ENCODE results near the gene LRRC23.
"Not testable (repeated sequence)": the region's sequence is repeated elsewhere in the genome, so short reads cannot be mapped to it uniquely, and the experiment has no call there.

The LRRC23 gene

DNA sequence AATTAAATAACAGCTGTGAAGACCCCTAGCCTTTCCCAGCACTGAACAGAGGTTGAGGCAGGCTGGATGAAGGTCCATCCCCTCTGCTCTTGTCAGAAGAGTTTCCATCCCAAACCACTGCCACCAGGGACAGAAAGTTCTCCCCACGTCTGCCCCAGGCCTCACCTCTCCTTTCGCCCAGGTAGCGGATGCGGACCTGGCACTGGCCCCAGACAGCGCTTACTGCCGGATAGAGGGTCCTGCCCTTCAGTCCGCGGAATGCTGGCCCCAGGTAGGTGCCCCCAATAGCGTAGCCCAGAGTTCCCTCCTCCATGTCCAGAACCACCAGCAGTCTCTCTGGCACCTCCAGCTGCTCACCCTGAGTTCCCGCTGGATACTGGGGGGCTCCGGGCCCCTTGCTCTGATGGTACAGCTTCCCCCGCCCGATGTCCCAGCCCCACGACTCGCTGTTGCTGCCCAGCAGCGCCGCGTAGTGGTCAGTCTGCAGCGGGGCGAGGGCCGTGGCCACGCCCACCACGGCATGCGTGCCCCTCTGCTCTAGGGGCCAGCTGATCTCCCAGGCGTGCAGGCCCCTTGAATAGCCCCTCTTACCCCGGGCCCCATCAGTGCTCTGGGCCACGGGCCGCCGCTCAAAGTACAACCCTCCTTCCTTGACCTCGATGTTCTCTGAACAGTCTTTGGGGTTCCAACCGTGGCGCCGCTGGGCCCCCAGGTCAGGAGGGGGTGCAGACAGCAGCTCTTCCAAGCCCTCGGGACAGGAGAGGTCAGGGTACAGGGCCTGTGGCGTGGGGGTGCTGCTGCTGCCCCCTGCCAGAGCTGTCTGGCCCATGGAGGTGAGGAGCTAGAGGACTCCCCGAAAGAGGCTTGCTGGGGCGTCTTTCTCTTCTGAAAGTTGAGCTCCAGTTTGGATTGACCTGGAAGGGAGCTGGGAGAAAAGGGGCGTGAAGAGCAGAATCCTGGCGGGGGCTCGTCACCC is 32.3 kb upstream of the LRRC23 start:
- DNase-seq: peak; percentile 21

DNA sequence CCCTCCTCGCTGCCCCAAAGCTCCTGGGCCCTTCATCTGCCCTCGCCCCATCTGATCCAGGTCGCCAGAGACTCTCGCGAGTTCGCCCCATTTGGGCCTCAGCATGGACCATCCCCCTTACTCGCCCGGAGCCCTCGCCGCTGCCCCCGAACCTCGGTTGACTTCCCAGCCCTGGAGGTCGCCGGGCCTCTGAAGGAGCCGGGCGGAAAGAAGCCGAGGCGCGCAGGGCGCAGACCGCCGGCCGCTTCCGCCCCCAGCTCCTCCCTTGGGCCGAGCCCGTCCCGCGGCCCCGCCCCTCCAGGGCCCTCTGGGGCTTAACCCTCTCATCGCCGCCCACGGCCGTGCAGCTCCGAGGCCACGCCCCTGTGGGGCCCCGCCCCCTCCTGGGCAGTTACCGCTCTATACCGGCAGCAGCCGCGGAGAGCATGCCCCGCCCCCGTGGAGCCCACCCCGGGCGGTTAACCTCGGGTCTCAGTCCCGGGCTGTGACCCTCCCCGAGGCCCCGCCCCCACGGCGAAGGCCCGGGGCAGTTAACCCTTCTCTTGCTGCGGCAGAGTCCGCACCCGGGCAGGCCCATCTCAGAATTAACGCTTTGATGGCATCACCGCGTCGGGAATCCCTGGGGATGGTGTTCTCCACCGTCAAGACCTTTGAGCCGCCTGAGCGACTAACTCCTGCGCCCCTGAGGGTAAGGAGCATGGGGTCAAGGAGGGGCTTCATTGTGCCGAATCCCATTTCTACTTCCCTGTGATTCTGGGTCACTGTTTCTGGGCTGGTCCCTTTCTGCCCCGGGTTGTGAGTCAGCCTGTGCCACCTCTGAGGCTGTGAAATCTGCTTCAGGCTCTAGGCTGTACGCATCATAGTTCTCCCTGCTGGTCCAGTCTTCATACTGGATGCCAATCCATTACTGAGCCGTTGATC is 31.3 kb upstream of the LRRC23 start, which contains the start of gene SPSB2:
Gene SPSB2, minus strand, starts transcription at position 210 of the 921 bp plus-strand sequence. CDS start 402 bp downstream, outside the sequence.
- peak; percentile 71 for DNase-seq

DNA sequence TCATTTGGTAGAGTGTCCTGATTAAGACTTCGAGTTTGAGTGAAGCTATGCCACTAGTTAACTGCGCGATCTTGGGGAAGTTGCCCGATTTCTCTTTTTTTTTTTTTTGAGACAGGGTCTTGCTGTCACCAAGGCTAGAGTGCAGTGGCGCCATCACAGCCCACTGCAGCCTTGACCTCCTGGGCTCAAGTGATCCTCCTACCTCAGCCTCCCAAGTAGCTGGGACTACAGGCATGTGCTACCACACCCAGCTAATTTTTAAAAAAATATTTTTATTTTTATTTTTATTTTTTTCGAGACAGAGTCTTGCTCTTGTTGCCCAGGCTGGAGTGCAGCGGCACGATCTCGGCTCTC is 30.6 kb upstream of the LRRC23 start:
- DNase-seq: not testable (repeated sequence)

DNA sequence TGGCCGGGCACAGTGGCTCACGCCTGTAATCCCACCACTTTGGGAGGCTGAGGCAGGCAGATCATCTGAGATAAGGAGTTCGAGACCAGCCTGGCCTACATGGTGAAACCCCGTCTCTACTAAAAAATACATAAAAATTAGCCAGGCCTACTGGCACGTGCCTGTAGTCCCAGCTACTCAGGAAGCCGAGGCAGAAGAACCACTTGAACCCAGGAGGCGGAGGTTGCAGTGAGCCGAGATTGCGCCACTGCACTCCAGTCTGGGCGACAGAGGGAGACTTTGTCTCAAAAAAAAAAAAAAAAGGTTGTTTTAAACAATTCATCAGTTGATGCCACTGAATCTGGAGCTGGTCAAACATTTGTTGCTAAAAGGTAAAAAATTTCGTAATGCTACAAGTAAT is 24.8 kb upstream of the LRRC23 start:
- not testable (repeated sequence) for DNase-seq

DNA sequence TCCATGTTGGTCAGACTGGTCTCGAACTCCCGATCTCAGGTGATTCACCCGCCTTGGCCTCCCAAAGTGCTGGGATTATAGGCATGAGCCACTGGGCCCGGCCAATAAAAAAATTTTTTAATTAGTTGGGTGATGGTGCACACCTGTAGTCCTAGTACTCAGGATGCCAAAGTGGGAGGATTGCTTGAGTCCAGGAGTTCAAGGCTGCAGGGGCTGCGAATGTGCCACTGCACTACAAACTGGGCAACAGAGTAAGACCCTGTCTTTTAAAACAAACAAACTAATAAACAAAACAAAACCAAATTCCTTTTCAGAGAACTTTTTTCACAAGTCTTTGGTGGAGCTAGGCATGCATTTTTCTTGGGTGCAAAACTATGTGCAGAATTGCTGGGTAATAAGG is 21.4 kb upstream of the LRRC23 start:
- no peak for DNase-seq

DNA sequence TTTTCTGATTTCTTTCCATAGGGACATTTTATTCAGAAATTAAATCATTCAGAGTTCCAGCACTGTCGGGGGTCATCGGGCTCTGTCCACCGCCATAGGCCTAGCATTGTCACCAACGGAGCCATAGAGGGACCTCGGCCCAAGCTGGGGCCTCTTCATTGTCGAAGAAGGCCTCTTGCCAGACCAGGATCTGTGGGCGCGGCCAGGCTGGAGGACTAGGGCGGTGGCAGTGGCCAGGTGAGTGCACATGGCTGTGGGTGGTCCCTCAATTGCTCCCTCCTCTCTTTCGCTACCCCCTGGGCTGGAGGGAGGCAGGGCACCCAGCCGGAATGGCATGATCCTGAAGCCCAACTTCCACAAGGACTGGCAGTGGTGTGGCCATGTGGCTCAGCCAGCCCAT is 20.9 kb upstream of the LRRC23 start:
- DNase-seq: no peak

DNA sequence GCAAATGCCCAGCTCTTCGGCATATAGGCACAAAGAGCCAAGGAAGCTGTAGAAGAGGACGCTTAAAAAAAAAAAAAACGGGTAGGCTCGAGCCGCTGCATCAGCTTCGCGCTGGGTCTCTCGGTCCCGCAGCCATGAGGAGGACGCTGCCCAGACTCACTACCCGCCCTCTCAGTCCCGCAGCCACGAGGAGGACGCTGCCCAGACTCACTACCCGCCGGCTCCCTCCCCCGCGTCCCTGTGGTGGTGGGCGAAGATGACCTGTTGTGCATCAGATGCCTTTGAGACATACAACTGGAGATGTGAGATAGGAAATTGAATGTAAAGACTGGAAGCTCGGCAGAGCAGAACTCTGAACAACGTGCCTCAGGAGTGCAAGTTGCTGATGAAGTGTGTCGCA is 20.1 kb upstream of the LRRC23 start:
- DNase-seq: no peak

DNA sequence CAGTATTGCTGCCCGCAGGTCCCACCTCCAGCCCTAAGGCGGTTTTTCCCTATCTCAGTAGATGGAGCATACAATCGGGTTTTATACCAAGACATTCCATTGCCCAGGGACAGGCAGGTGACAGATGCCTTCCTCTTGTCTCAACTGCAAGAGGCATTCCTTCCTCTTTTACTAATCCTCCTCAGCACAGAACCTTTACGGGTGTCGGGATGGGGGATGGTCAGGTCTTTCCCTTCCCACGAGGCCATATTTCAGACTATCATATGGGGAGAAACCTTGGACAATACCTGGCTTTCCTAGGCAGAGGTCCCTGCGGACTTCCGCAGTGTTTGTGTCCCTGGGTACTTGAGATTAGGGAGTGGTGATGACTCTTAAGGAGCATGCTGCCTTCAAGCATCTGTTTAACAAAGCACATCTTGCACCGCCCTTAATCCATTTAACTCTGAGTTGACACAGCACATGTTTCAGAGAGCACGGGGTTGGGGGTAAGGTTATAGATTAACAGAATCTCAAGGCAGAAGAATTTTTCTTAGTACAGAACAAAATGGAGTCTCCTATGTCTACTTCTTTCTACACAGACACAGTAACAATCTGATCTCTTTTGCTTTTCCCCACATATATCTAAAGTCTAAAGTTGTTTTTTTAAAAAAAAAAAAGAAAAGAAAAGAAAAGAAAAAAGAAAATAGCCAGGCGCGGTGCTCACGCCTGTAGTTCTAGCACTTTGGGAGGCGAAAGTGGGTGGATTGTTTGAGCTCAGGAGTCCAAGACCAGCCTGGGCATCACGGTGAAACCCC is 18.2 kb upstream of the LRRC23 start:
- not testable (repeated sequence) for DNase-seq

DNA sequence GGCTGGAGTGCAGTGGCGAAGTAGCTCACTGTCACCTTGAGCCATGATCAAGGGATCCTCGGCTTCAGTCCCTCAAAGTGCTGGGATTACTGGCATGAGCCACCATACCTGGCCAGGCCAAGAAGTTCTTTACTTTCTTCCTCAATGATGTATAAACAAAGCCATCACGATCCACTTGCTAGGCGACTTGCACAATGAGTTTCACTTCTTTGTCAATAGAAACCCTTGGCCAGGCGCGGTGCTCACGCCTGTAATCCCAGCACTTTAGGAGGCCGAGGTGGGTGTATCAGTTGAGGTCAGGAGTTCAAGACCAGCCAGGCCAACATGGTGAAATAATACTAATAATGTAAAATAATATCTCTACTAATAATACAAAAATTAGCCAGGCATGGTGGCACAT is 17.2 kb upstream of the LRRC23 start:
- DNase-seq: no peak

DNA sequence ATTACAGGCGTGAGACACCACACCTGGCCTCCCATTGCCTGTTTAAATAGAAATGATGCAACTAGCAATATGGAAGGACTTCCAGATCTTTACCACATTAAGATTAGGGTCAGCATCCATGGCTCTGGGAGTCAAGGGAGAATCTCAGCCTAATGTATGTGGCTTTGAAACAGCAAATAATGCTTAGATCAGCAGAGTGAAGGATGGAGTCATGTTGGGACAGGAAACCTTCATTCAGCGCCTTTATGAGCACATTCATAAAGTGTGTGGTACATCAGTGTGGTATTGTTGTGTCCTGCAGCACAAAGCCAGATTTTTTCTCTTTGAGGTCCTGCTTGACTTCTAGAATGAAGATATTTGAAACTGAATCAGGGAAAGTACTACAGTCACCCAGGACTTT is 16.3 kb upstream of the LRRC23 start:
- no peak for DNase-seq

DNA sequence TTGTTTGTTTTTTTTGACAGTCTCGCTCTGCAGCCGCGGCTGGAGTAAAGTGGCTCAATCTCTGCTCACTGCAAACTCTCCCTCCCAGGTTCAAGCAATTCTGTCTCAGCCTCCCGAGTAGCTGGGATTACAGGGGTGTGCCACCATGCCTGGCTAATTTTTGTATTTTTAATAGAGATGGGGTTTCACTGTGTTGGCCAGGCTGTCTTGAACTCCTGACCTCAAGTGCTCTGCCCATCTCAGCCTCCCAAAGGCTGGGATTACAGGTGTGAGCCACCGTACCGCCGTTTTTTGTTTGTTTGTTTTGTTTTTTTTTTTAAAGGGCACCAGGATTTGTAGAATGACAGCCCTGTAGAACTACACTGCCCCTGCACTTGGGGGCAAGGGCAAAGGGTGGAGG is 15.8 kb upstream of the LRRC23 start:
- DNase-seq: not testable (repeated sequence)

DNA sequence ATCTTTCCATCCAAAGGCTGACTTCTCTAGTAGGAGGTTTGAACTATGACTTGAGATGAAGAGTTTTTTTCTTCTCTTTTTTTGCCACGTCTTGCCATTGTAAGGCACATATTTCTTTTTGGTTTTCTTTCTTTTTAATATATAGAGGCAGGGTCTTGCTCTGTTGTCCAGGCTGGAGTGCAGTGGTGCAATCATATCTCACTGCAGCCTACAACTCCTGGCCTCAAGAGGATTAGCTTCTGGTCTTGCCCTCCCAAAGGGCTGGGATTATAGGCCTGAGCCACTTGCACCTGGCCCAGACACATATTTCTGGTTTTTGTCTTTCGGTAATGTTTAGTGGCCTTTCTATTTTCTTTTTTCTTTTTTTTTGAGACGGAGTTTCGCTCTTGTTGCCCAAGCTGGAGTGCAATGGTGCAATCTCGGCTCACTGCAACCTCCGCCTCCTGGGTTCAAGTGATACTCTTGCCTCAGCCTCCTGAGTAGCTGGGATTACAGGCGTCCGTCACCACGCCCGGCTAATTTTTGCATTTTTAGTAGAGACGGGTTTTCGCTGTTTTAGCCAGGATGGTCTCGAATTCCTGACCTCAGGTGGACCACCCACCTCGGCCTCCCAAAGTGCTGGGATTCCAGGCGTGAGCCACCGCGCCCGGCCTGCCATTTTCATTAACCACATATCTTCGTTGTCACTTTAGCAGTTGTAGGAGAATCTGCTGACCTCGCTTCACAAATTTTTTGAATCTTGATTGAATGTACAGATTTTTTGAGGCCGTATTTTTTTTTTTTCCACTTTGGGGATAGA is 14.6 kb upstream of the LRRC23 start:
- not testable (repeated sequence) for DNase-seq

DNA sequence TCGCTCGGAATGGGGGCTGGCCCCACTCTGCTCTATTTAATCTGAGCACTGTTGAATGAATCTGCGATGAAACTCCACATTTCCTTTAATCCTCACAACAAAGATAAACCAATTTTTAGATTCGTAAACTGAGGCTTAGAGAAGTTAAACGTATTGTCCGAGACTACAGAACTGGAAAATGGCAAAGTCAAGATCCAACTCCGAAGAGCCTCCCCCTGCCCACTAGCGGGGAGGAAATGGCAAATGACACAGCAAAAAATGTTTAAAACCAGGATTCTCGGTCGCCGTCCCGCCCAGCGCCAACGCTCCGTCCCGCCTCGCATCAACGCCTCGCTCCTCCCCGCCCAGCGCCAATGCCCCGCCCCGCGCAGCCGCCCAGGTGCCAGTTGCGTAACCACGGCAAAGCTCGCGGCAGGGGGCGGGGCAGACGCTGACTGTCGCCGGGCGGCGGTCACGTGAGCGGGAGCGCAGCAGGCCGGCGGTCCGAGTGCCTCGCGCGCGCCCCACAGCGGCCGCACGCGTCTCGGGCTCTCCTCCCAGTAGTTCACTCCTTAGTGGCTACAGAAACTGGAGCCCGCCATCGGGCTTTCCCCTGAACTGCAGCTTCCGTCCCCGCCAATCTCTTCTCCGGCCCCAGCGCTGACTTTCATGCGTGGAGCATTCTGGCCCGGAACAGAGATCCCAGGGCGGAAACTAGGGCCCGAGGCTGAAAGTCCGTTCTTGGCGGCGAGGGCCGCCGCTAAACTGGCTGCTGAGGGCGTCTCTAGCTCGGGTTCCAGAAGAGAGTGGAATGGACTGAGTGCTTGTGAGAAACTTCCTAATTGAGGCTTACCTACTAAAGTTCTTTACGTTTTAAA is 13.6 kb upstream of the LRRC23 start:
- peak; percentile 70 for DNase-seq

DNA sequence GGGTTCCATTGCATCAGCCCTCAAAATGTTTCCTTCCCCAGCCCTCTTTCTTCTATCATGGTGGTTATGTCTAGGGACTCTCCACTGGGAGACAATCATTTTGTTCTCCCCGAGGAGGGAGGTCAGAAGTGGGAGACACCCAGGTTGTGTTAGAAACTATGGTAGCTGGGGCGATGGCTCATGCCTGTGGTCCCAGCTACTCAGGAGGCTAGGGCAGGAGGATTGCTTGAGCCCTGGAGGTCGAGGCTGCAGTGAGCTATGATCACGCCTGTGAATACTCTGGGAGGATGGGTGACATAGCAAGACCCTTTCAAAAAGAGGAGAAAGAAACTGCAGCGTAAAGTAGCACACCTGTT is 13.0 kb upstream of the LRRC23 start:
- DNase-seq: no peak

DNA sequence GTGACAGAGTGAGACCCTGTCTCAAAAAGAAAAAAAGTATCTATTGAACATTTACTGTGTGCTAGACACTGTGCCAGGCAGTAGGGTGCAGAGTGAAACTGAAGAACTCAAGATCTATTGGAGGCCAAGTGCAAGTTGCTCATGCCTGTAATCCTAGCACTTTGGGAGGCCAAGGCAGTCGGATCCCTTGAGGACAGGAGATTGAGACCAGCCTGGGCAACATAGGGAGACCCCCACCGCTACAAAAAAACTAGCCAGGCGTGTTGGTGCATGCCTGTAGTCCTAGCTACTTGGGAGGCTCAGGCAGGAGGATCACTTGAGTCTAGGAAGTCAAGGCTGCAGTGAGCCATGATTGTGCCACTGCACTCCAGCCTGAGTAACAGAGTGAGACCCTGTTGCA is 11.9 kb upstream of the LRRC23 start:
- not testable (repeated sequence) for DNase-seq

DNA sequence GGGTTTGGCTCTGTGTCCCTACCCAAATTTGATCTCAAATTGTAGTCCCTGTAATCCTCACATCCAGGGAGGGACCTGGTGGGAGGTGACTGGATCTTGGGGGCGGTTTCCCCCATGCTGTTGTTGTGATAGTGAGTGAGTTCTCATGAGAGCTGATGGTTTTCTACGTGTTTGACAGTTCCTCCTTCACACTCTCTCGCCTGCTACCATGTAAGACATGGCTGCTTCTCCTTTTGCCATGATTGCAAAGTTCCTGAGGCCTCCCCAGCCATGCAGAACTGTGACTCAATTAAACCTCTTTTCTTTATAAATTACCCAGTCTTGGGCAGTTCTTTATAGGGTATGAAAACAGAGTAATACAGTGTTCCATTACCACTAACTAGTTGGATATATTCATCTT is 10.3 kb upstream of the LRRC23 start:
- DNase-seq: no peak

DNA sequence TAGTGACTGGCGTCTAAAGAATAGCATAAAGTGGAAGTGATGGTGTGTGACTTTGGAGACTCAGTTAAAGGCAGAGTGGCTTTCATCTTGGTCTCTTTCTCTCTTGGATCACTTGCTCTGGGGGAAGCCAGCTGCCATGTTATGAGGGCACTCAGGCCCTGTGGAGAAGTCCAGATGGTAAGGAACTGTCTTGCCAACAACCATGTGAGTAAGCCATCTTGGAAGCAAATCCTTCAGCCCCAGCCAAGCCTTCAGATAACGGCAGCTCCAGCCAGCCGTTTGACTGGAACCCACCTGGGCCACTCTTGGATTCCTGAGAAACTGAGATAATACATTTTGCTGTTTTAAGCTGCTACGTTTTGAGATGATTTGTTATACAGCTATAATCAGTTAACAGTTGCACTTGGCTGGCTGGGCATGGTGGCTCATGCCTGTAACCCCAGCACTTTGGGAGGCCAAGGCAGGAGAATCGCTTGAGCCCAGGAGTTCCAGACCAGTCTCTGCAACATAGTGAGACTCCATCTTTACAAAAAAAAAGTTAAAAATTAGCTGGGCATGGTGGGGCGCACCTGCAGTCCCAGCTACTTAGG is 7.7 kb upstream of the LRRC23 start:
- no peak for DNase-seq

DNA sequence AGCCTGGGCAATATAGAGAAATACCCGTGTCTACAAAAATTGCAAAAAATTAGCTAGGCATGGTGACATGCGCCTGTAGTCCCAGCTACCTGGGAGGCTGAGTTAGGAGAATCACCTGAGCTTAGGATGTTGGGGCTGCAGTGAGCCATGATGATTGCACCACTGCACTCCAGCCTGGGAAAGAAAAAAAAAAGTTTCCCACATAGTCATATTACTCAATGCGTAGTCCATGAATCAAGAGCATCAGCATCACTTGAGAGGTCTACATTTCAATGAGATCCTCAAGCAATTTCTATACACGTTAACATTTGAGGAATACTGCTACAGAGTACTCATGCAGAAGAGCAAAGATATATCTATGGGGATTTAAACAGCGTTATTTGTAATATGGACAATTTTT is 5.2 kb upstream of the LRRC23 start:
- DNase-seq: no peak

DNA sequence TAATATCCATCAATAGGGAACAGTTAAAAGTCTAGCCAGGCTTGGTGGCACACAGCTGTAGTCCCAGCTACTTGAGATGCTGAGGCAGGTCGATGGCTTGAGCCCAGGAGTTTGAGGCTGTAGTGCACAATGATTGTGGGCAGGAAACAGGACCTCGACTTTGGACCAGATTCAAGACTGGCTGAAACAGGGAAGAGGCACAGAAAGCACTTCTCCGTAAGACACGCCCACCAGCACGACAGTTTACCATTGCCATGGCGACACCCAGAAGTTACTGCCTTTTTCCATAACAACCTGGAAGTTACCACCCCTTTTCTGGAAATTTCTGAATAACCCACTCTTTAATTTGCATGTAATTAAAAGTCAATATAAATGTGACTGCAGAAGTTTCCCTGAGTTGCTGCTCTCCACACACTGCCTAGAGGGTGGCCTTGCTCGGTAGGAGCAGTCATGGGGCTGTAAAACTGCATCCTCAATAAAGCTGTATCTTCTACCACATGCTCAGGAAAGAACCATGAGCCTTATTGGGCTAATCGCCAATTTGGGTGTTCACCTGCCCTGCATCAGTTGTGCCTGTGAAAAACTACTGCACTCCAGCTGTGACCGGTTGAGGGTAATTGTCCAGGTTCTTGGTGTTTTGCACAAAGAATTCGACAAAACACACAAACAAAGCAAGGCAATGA is 4.6 kb upstream of the LRRC23 start:
- peak; percentile 23 for DNase-seq

DNA sequence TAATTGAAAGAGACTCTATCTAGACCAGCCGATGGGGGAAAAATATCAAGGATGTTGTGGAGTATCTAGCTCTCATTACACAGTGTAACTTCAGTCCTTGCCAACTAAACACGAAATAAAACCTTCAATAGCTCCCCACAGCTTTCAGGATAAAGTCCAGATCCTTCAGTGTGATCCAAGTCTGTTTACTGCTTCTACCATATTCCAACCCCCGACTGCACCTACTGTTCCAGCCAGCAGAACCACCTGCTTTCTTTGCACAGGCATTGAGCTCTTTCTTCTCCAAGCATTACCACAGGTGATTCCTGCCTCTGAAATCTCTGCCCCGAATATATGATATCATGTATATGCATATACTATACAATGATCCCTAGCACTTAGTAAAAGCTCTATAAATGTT is 2.2 kb upstream of the LRRC23 start:
- DNase-seq: no peak

Data from NCI-H748 treated with DMSO at 0.1 percent for 48 hours (cell line).